SK-MEL-5 (cell line): ENCODE measurements around the gene PEAK1. TPM values are rescaled to one million over a fixed set of nuclear protein-coding genes. Genes with fewer than 3 reads are reported as not detected.

Experiments
- DNase-seq: peaks from one replicate; pipeline ENCODE4 v3.0.0-alpha.2; 2016; ENCODE audit warnings: low read depth, low spot score
- in situ Hi-C: cut with HindIII; loops from 2 replicates; pipeline ENCODE4 v1.10.0; 2016; ENCODE audit warnings: low sequenced_read_pairs, high pct_unique_total_duplicates, low pct_unique_long_range_greater_than_20kb
- total RNA-seq: library from RNA; depleted of rRNA; stranded (reverse); fragments of >200 nt; shearing (Covaris generic); gene quantifications from 2 replicates; pipeline ENCODE4 v1.2.3, GENCODE V29; 2014

Gene PEAK1
- total RNA-seq, 1 experiment from 2014 or later, result 17.8 TPM

- no peak for DNase-seq
- in situ Hi-C loops, result no loop called here
These were observed 10.3 kb upstream of the PEAK1 start for GRCh38 chr15:77430213-77430612.

GRCh38 chr15:77426871-77427270 is 7.0 kb upstream of the PEAK1 start:
- in situ Hi-C loops, result no loop called here
- DNase-seq, result no peak

GRCh38 chr15:77426377-77426776 is 6.5 kb upstream of the PEAK1 start:
- in situ Hi-C loops, result no loop called here
- no peak for DNase-seq

GRCh38 chr15:77425104-77425503 is 5.2 kb upstream of the PEAK1 start:
- no peak for DNase-seq
- in situ Hi-C loops, result no loop called here

GRCh38 chr15:77421370-77421700 is 1.4 kb upstream of the PEAK1 start:
- in situ Hi-C loops, result no loop called here
- no peak for DNase-seq

GRCh38 chr15:77420610-77421369 is 886 bp upstream of the PEAK1 start, which contains the start of gene HMG20A:
TSS of gene HMG20A (plus strand) at chr15:77420888. CDS start at chr15:77458408, 37,520 bp downstream.
- peak; percentile 84 for DNase-seq
- in situ Hi-C loops, result no loop called here

GRCh38 chr15:77418966-77419835 is 703 bp downstream of the PEAK1 start:
- in situ Hi-C loops, result no loop called here
- DNase-seq, result no peak

- in situ Hi-C loops, result no loop called here
- DNase-seq, result no peak
These were observed 1.4 kb downstream of the PEAK1 start for GRCh38 chr15:77418391-77418965.

- in situ Hi-C loops, result no loop called here
These were observed 2.3 kb downstream of the PEAK1 start for GRCh38 chr15:77417602-77418001.

GRCh38 chr15:77416954-77417353 is 3.0 kb downstream of the PEAK1 start:
- in situ Hi-C loops, result no loop called here
- no peak for DNase-seq

More at GRCh38 chr15:77417602-77418001, 2.3 kb downstream of the PEAK1 start:
- no peak for DNase-seq

- in situ Hi-C loops, result no loop called here
- DNase-seq, result no peak
These were observed 3.8 kb downstream of the PEAK1 start for GRCh38 chr15:77416148-77416455.

- DNase-seq, result no peak
- in situ Hi-C loops, result no loop called here
These were observed 4.3 kb downstream of the PEAK1 start for GRCh38 chr15:77415450-77416147.

GRCh38 chr15:77414789-77415442 is 5.0 kb downstream of the PEAK1 start:
- in situ Hi-C loops, result no loop called here
- no peak for DNase-seq

- DNase-seq, result no peak
- in situ Hi-C loops, result no loop called here
These were observed 6.1 kb downstream of the PEAK1 start for GRCh38 chr15:77413699-77414349.

GRCh38 chr15:77412972-77413698 is 6.8 kb downstream of the PEAK1 start:
- no peak for DNase-seq
- in situ Hi-C loops, result no loop called here

GRCh38 chr15:77411619-77411976 is 8.3 kb downstream of the PEAK1 start:
- no peak for DNase-seq
- in situ Hi-C loops, result no loop called here
